Colonic mucosa (tissue), 4 donors: ENCODE measurements around the gene SCAMP5. TPM values are rescaled to one million over a fixed set of nuclear protein-coding genes. Genes with fewer than 3 reads are reported as not detected.

Source experiments
- DNase-seq: peaks from one replicate; pipeline ENCODE4 v3.0.0-alpha.2; 2020
- H3K27ac ChIP-seq: fragments of 200-600 bp; one replicate; pipeline ENCODE4 v1.8.0; 2021
- H3K27me3 ChIP-seq: fragments of 200-600 bp; one replicate; pipeline ENCODE4 v1.8.0; 2021
- H3K36me3 ChIP-seq: fragments of 200-600 bp; one replicate; pipeline ENCODE4 v1.8.0; 2021
- H3K4me1 ChIP-seq: fragments of 200-600 bp; one replicate; pipeline ENCODE4 v1.8.0; 2021; ENCODE audit warnings: mild to moderate bottlenecking
- H3K4me3 ChIP-seq: fragments of 200-600 bp; one replicate; pipeline ENCODE4 v1.8.0; 2021
- H3K9ac ChIP-seq, 2 donors: one replicate each; pipeline ENCODE4 v1.7.0; 2013; ENCODE audit warnings: control low read depth in 2 of 2, low read depth in 2 of 2, low read length in 2 of 2
- H3K9me3 ChIP-seq: fragments of 200-600 bp; one replicate; pipeline ENCODE4 v1.8.0; 2021
- intact Hi-C: fragments of 100-400 bp; cut with DNase I; formaldehyde crosslinking; loops from one replicate; pipeline ENCODE4 v1.14.1; 2022
- total RNA-seq, 2 donors: library from RNA; stranded (reverse); fragmentation: NEBNext Ultra II Directional in 1 of 2; extraction: Animal tissue kit (Norgen Biotek cat#: 25700) in 1 of 2; gene quantifications; one replicate each; pipeline ENCODE4 v1.2.1, GENCODE V29; 2021
- TF ChIP-seq, protein P1 (sequence below): fragments of 200-600 bp; IDR thresholded peaks from one replicate; pipeline ENCODE4 v1.8.0; 2022; ENCODE audit warnings: antibody characterized with exemption, mild to moderate bottlenecking
- donor health status: healthy.
- donor health status: DM: no; HTN: no; CAD: no.
- donor health status: DM: no; HTN: no; CAD: no.

The SCAMP5 gene
- total RNA-seq, 2 donors from 2014 or later, result 4.9 to 24.9 TPM

DNA sequence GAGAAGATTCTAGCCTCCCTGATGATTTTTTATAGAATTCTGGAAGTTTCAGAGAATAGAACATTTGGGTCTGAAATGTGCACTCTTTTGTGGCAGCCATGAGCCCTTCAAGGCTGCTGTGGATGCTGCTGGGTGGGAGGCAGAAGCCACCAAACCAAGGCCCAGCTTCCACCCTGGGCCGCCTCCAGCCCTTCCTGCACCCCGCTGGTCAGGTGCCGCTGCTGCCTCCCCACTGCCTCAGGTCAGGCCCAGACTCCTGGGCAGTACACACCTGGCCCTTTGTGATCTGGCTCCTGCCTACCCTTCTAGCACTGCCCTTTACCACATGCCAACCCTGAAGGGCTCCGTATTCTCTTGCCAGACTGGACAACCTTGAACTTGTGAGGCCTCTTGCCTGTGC lies 56.3 kb downstream of the SCAMP5 start:
- intact Hi-C loops, result no loop called here
- Histone ChIP-seq H3K9me3 (no peaks in the 10 kb centered on the region), H3K27ac (no peak overlapping the region), H3K27me3 (no peaks in the 10 kb centered on the region), H3K4me1 (peaks cover 13% of the 10 kb centered on the region), H3K36me3 (no peaks in the 10 kb centered on the region), H3K4me3 (no peak overlapping the region), H3K9ac (no peak overlapping the region)
- TF ChIP-seq, protein P1, sequence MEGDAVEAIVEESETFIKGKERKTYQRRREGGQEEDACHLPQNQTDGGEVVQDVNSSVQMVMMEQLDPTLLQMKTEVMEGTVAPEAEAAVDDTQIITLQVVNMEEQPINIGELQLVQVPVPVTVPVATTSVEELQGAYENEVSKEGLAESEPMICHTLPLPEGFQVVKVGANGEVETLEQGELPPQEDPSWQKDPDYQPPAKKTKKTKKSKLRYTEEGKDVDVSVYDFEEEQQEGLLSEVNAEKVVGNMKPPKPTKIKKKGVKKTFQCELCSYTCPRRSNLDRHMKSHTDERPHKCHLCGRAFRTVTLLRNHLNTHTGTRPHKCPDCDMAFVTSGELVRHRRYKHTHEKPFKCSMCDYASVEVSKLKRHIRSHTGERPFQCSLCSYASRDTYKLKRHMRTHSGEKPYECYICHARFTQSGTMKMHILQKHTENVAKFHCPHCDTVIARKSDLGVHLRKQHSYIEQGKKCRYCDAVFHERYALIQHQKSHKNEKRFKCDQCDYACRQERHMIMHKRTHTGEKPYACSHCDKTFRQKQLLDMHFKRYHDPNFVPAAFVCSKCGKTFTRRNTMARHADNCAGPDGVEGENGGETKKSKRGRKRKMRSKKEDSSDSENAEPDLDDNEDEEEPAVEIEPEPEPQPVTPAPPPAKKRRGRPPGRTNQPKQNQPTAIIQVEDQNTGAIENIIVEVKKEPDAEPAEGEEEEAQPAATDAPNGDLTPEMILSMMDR, result no peak
- DNase-seq, result no peak

DNA sequence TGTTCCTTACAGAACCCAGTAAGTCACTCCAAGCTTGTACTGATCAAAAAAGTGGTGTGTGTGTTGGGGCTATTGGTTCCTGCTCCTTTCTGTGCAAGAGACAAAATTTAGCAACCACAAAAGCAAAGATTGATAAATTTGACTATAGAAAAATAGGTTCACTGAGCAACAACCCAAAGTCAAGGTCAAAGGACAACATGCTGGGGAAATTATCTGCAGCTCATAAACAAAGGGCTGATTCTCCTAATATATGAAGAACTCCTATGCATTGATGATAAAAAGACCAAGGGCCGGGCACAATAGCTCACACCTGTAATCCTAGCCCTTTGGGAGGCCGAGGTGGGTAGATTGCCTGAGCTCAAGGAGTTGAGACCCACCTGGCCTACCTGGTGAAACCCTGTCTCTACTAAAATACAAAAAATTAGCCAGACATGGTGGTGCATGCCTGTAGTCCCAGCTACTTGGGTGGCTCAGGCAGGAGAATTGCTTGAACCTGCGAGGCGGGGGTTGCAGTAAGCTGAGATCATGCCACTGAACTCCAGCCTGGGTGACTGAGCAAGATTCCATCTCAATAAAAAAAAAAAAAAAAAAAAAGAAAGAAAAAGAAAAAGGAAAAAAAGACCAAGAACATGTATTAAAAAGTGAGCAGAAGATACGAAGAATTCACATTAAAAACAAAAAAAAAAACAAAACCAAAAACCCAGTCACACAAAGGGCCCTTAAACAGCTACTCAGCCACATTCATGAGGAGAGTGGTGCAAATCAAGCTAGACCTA lies 57.8 kb downstream of the SCAMP5 start:
- Histone ChIP-seq H3K4me3 (no peak overlapping the region), H3K36me3 (no peaks in the 10 kb centered on the region), H3K9ac (no peak overlapping the region), H3K4me1 (no peaks in the 10 kb centered on the region), H3K27ac (no peak overlapping the region), H3K9me3 (no peaks in the 10 kb centered on the region), H3K27me3 (no peaks in the 10 kb centered on the region)
- DNase-seq, result no peak
- intact Hi-C loops, result no loop called here
- TF ChIP-seq, protein P1, result no peak

DNA sequence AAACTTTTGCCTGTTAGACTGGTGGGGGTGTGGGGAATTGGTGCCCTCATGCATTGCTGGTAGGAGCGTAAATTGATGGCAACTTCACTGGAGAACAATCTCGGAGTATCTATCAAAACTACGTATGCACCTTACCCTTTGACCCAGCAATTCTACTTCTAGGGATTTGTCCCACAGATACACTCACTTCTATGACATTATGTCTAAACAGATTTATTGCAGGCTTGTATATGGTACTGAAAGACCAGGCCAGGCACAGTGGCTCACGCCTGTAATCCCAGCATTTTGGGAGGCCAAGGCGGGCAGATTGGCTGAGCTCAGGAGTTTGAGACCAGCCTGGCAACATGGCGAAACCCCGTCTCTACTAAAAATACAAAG lies 58.4 kb downstream of the SCAMP5 start:
- intact Hi-C loops, result no loop called here
- Histone ChIP-seq H3K27ac (peak overlapping the region; percentile 27), H3K4me3 (no peak overlapping the region), H3K9me3 (no peaks in the 10 kb centered on the region), H3K27me3 (no peaks in the 10 kb centered on the region), H3K4me1 (no peaks in the 10 kb centered on the region), H3K36me3 (no peaks in the 10 kb centered on the region), H3K9ac (no peak overlapping the region)
- no peak for DNase-seq
- TF ChIP-seq, protein P1, result no peak

DNA sequence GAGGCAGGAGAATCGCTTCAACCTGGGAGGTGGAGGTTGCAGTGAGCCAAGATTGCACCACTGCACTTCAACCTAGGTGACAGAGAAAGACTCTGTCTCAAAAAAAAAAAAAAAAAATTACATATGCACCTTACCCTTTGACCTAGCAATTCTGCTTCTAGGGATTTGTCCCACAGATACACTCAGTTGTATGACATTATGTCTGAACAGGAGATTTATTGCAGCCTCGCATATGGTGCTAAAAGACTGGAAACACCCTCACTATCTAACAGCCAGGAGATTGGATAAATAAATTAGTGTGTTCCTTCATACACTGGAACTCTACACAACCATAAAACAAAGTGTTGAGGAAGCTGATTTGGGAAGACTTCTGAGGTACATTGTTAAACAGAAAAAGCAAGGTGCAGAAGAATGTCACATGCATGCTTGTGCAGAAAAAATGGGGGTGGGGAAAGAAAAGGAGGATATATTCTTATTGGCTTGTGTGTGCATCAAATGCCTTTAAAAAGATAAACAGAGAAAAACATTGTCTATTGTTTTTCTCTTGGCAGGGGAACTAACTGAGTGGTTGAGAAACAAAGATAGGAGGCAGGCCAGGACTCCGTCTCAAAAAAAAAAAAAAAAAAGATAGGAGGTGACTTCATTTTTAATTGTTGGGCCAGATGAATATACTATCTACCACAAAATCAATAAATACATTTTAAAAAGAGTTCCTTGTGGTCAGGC lies 59.0 kb downstream of the SCAMP5 start:
- no peaks in the 10 kb centered on the region for H3K27me3 ChIP-seq
- peak overlapping the region; percentile 27 for H3K27ac ChIP-seq
- no peaks in the 10 kb centered on the region for H3K9me3 ChIP-seq
- H3K4me3 ChIP-seq, result no peak overlapping the region
- intact Hi-C loops, result no loop called here
- H3K36me3 ChIP-seq, result no peaks in the 10 kb centered on the region
- H3K9ac ChIP-seq, result no peak overlapping the region
- DNase-seq, result no peak
- TF ChIP-seq, protein P1, result no peak
- H3K4me1 ChIP-seq, result no peaks in the 10 kb centered on the region

DNA sequence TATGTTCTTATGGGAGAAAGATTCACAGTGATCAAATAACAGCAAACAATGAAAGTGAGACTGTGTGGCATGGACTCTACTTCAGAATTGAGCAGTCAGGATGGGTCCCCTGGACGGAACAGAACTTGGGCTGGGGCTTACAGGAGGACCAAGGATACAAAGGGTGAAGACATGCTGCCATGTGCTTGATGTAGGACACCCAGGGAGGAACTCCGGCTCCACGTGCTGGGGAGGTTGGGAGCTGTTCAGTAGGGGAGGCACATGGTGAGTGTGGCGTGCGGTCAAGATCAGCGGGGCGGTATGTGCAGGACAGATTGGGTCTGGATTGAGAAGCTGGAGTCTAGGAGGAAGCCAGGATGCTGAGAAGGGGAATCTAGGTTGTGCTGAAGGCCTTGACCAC lies 60.7 kb downstream of the SCAMP5 start:
- Histone ChIP-seq H3K9ac (no peak overlapping the region), H3K27ac (no peak overlapping the region), H3K4me3 (no peak overlapping the region), H3K27me3 (no peaks in the 10 kb centered on the region), H3K36me3 (no peaks in the 10 kb centered on the region), H3K4me1 (no peaks in the 10 kb centered on the region), H3K9me3 (no peaks in the 10 kb centered on the region)
- intact Hi-C loops, result no loop called here
- no peak for DNase-seq
- TF ChIP-seq, protein P1, result no peak
